ENCODE results near the gene ATPAF1.

GRCh38 chr1:46675549-46676314 lies 7.6 kb upstream of the ATPAF1 start:
- TF ChIP-seq, protein P1, sequence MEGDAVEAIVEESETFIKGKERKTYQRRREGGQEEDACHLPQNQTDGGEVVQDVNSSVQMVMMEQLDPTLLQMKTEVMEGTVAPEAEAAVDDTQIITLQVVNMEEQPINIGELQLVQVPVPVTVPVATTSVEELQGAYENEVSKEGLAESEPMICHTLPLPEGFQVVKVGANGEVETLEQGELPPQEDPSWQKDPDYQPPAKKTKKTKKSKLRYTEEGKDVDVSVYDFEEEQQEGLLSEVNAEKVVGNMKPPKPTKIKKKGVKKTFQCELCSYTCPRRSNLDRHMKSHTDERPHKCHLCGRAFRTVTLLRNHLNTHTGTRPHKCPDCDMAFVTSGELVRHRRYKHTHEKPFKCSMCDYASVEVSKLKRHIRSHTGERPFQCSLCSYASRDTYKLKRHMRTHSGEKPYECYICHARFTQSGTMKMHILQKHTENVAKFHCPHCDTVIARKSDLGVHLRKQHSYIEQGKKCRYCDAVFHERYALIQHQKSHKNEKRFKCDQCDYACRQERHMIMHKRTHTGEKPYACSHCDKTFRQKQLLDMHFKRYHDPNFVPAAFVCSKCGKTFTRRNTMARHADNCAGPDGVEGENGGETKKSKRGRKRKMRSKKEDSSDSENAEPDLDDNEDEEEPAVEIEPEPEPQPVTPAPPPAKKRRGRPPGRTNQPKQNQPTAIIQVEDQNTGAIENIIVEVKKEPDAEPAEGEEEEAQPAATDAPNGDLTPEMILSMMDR (conservative IDR thresholded peaks at IDR 0.05; ENCODE audit: low read length), result no peak
- TF ChIP-seq EZH2phosphoT487 (IDR thresholded peaks at IDR 0.05; ENCODE audit: borderline replicate concordance), result no peak
